MG63 (cell line): ENCODE measurements around the gene VASN. TPM values are rescaled to one million over a fixed set of nuclear protein-coding genes. Genes with fewer than 3 reads are reported as not detected.
"Not testable (repeated sequence)": the region's sequence is repeated elsewhere in the genome, so short reads cannot be mapped to it uniquely, and the experiment has no call there.

Experiments
- DNase-seq: peaks from one replicate; pipeline ENCODE4 v3.0.0-alpha.2; 2020
- H3K27me3 ChIP-seq: fragments of 250-450 bp; sonication (Bioruptor Pico); 2 replicates; pipeline ENCODE4 v1.5.1; 2020; ENCODE audit warnings: mild to moderate bottlenecking, moderate library complexity
- H3K36me3 ChIP-seq: fragments of 250-450 bp; sonication (Bioruptor Pico); 2 replicates; pipeline ENCODE4 v1.5.1; 2020; ENCODE audit warnings: mild to moderate bottlenecking, moderate library complexity
- H3K4me3 ChIP-seq: fragments of 250-450 bp; sonication (Bioruptor Pico); 2 replicates; pipeline ENCODE4 v1.5.1; 2020; ENCODE audit warnings: mild to moderate bottlenecking, moderate library complexity
- H3K9me3 ChIP-seq: fragments of 250-450 bp; sonication (Bioruptor Pico); 2 replicates; pipeline ENCODE4 v1.5.1; 2020; ENCODE audit warnings: mild to moderate bottlenecking, moderate library complexity
- total RNA-seq: library from RNA; depleted of rRNA; stranded (reverse); fragments of >200 nt; shearing (Covaris generic); gene quantifications from 2 replicates; pipeline ENCODE4 v1.2.3, GENCODE V29; 2014; ENCODE audit warnings: low replicate concordance

The VASN gene
- total RNA-seq, 1 experiment from 2014 or later = 68.7 TPM

GRCh38 chr16:4333714-4334113 lies 37.9 kb upstream of the VASN start:
- DNase-seq = not testable (repeated sequence)

GRCh38 chr16:4334724-4335495 lies 36.7 kb upstream of the VASN start:
- DNase-seq = no peak
- H3K36me3 ChIP-seq = peaks cover 85% of the 10 kb centered on the region
- H3K4me3 ChIP-seq = no peak overlapping the region
- no peaks in the 10 kb centered on the region for H3K9me3 ChIP-seq
- no peaks in the 10 kb centered on the region for H3K27me3 ChIP-seq

More at GRCh38 chr16:4333714-4334113, 37.9 kb upstream of the VASN start:
- H3K36me3 ChIP-seq = peaks cover 82% of the 10 kb centered on the region
- not testable (repeated sequence) for H3K9me3 ChIP-seq, H3K27me3 ChIP-seq, H3K4me3 ChIP-seq

GRCh38 chr16:4336701-4337539 lies 34.7 kb upstream of the VASN start:
- Histone ChIP-seq H3K9me3 (no peaks in the 10 kb centered on the region), H3K27me3 (no peaks in the 10 kb centered on the region), H3K4me3 (no peak overlapping the region), H3K36me3 (peaks cover 89% of the 10 kb centered on the region)
- no peak for DNase-seq

- DNase-seq = no peak
- H3K9me3 ChIP-seq = no peaks in the 10 kb centered on the region
- no peak overlapping the region for H3K4me3 ChIP-seq
- no peaks in the 10 kb centered on the region for H3K27me3 ChIP-seq
- peaks cover 87% of the 10 kb centered on the region for H3K36me3 ChIP-seq
These were observed 34.0 kb upstream of the VASN start for GRCh38 chr16:4337540-4338088.

DNA sequence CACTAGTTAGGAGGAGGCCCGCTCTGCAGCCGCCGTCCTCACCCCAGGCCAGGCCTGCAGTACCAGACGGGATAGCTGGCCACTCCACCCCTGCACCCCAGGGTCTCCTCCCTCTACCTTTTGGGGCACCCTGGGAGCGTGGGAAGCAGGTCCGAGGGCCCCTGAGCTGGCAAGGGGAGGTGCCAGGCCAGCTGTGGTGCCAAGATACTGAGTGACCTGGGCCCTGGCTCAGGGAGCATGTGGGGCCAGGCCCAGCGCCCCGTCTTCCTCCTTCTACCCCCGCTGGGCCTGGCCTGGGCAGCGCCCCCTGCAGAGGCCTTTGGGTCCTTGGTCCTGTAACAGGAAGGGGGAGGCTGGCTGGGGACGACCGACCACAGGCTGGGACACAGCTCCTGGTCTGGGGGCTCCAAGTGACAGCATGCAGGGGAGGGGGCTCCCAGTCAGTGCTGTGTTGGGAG lies 33.5 kb upstream of the VASN start:
- H3K36me3 ChIP-seq = peaks cover 92% of the 10 kb centered on the region
- DNase-seq = no peak
- no peak overlapping the region for H3K4me3 ChIP-seq
- H3K9me3 ChIP-seq = no peaks in the 10 kb centered on the region
- H3K27me3 ChIP-seq = no peaks in the 10 kb centered on the region

DNA sequence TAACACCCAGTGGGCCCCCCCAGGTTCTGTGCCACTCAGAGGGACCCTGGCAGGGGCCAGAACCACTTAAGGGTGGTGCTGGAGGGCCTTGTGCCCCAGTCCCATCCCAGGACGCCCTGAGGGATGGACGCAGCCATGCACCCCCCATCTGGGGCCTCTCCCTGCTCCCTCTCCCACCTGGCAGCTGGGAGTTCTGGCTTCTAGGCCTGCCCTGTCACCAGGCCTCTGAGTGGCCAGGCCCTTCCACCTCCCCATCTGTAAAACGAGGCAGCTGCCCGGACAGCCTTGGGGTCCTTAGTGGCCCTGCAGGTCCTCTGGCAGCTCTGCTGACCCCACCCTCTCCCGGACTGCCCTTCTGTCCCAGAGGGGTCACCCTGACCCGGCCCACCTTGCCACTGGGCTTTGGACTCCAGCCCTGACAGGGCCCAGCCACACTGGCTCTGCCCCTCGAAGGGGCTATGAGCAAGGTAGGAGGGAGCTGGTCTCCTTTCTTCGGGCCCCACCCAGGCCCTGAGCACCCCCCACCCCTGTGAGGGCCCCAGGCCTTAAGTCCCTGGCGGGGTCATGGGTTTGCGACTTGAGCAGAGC lies 32.8 kb upstream of the VASN start:
- no peak overlapping the region for H3K4me3 ChIP-seq
- no peaks in the 10 kb centered on the region for H3K9me3 ChIP-seq
- no peak for DNase-seq
- H3K36me3 ChIP-seq = peaks cover 92% of the 10 kb centered on the region
- no peaks in the 10 kb centered on the region for H3K27me3 ChIP-seq

DNA sequence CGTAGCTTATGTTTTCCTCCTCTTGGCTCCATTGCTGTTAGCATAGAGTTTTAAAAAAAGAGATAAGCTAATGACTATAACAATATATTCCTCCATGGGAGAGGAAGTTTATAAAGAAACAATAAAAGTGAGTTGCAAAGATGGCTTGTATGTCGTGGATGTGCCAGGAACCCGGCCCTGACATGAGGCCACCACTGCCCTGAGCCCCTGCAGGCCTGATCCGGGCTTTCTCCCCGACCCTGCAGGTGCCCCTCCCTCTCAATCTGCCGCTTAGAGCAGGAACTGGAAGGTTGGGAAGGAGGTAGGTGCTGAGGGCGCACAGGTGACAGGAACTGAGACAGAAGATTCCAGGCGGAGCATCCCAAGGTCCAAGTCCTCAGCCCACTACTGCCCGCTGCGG lies 32.2 kb upstream of the VASN start:
- no peaks in the 10 kb centered on the region for H3K27me3 ChIP-seq
- DNase-seq = no peak
- H3K4me3 ChIP-seq = no peak overlapping the region
- peaks cover 88% of the 10 kb centered on the region for H3K36me3 ChIP-seq
- H3K9me3 ChIP-seq = no peaks in the 10 kb centered on the region

DNA sequence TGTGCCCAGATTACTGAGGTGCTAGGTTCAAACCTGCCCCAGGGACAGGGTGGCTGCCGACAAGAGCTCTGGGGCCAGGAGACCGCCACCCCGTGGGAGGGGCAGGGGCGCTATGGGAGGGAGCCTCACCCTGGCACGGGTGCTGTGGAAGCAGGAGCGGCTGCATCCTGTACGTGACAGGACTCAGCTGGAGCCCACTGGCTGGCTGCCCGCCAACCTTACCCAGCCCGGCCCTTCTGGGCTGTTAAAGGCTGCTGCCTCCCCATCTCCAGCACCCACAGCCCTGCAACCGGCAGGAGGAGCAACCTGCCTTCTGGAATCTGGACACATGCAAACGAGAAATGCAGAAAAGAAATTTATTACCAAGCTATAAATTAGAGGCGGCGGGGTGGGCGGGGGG lies 31.7 kb upstream of the VASN start:
- no peaks in the 10 kb centered on the region for H3K9me3 ChIP-seq
- H3K4me3 ChIP-seq = no peak overlapping the region
- H3K27me3 ChIP-seq = no peaks in the 10 kb centered on the region
- peak; percentile 61 for DNase-seq
- peaks cover 84% of the 10 kb centered on the region for H3K36me3 ChIP-seq

GRCh38 chr16:4340443-4340842 lies 31.2 kb upstream of the VASN start:
- peaks cover 82% of the 10 kb centered on the region for H3K36me3 ChIP-seq
- no peak for DNase-seq
- H3K9me3 ChIP-seq = no peaks in the 10 kb centered on the region
- H3K27me3 ChIP-seq = no peaks in the 10 kb centered on the region
- H3K4me3 ChIP-seq = no peak overlapping the region

- Histone ChIP-seq H3K27me3 (no peaks in the 10 kb centered on the region), H3K9me3 (no peaks in the 10 kb centered on the region), H3K36me3 (peaks cover 75% of the 10 kb centered on the region), H3K4me3 (no peak overlapping the region)
- no peak for DNase-seq
These were observed 30.4 kb upstream of the VASN start for GRCh38 chr16:4341250-4341649.

DNA sequence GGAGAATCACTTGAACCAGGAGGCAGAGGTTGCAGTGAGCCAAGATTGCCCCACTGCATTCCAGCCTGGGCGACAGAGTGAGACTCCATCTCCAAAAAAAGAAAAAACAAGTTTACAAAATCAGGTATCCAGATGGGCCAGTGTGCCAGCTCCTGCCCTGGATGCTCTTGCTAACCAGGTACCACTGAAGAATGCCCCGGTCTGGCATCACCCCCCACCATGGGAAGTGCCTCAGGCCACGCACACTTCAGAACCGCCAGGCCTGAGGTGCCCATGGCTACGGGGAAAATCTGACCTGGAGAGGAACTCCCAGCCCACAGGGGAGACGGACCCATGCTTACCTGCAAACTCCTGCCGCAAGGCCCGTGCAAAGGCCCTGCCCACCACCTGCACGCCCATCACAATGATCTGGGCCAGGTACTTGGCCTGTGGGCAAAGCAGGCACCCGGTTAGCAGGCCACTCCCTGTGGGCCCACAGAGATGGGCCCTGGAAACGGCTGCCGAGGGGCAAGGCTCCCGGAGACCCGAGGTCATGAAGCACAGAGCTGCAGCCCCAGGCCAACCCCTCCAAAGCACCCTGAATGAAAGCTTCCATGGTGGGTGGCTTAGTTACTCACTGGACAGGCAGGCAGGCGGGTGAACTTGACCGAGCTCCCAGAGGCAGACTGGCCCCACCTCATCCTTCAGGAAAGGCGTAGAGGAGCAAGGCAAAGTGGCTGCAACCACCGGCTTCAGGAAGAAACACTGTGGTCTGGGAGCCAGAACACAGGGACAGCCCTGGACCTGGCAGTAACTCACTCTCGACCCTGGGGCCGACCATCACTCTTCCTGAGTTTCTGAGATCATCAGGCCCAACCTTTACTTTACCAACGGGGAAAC lies 28.5 kb upstream of the VASN start:
- Histone ChIP-seq H3K36me3 (peaks cover 79% of the 10 kb centered on the region), H3K4me3 (no peak overlapping the region), H3K9me3 (no peaks in the 10 kb centered on the region), H3K27me3 (no peaks in the 10 kb centered on the region)
- DNase-seq = no peak

DNA sequence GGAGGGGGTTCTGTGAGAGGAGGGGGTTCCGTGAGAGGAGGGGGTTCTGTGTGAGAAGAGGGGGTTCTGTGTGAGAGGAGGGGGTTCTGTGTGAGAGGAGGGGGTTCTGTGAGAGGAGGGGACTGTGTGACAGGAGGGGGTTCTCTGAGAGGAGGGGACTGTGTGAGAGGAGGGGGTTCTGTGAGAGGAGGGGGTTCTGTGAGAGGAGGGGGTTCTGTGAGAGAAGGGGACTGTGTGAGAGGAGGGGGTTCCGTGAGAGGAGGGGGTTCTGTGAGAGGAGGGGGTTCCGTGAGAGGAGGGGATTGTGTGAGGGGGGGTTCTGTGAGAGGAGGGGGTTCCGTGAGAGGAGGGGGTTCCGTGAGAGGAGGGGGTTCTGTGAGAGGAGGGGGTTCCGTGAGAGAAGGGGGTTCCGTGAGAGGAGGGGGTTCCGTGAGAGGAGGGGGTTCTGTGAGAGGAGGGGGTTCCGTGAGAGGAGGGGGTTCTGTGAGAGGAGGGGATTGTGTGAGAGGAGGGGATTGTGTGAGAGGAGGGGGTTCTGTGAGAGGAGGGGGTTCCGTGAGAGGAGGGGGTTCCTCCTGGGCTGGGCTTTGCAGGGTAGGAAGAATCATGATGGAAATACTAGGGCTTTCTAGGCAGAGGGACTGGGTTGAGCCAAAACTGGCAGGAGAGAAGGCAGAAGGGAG lies 27.2 kb upstream of the VASN start:
- not testable (repeated sequence) for H3K9me3 ChIP-seq, DNase-seq, H3K27me3 ChIP-seq, H3K4me3 ChIP-seq
- H3K36me3 ChIP-seq = peaks cover 73% of the 10 kb centered on the region

- Histone ChIP-seq H3K36me3 (peaks cover 70% of the 10 kb centered on the region), H3K27me3 (no peaks in the 10 kb centered on the region), H3K4me3 (no peak overlapping the region), H3K9me3 (no peaks in the 10 kb centered on the region)
- DNase-seq = no peak
These were observed 26.4 kb upstream of the VASN start for GRCh38 chr16:4344983-4345835.

DNA sequence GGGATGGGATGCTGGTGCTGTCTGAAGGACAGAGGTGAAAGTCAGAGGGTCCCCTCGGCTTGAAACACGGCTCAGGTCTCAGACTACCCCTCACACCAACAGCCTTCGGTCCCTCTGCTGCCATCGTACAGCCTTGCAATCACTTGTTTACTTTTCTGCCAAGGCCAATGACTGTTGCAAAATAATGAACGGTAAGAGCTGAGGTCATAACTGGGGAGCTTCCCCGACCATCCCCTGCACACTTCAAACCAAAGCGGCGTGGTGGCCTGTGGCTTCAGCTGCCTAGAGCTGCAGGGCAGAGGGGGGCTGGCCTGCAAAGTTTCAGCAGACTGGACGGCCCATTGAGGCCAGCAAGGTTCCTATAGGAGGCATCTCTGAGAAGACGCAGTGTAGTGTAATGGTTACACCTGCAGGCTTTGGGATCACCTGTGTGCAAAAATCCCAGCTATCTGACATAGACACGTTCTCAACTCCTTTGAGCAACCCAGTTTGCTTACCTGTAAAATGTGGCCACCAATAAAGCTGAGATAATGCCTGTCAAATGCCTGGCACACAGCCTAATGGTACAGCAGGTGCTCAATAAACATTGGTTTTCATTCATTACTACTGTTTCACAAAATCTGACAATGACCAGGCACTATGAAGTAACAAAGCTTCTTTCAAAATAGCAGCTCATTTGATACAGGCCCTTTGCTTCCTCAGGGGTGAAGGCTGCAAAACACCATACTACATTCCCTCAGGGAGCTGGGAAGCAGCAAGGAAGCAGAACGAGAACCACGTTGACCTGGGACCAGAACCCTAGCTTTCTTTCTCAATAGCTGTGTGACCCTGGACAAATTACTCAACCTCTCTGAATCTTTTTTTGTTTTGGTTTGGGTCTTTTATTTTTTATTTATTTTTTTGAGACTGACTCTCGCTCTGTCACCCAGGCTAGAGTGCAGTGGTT lies 25.5 kb upstream of the VASN start:
- DNase-seq = no peak
- Histone ChIP-seq H3K27me3 (no peaks in the 10 kb centered on the region), H3K9me3 (no peaks in the 10 kb centered on the region), H3K36me3 (peaks cover 61% of the 10 kb centered on the region), H3K4me3 (no peak overlapping the region)
